Activated CD8-positive, alpha-beta memory T cell treated with anti-CD3 and anti-CD28 coated beads for 48 hours (primary cell): ENCODE measurements around the gene GOLGA8J.
"Not testable (repeated sequence)": the region's sequence is repeated elsewhere in the genome, so short reads cannot be mapped to it uniquely, and the experiment has no call there.

Experiments used
- DNase-seq, 3 experiments: peaks; one replicate each; pipeline ENCODE4 v3.0.0-alpha.2; 2020; ENCODE audit warnings: low read depth in 2 of 3, low spot score in 2 of 3

Gene GOLGA8J

GRCh38 chr15:30082655-30083054, at the start of gene GOLGA8J:
Gene GOLGA8J (plus strand): TSS chr15:30082955. CDS start chr15:30083053, 98 bp downstream.
- DNase-seq: not testable (repeated sequence)

GRCh38 chr15:30033211-30033610, 49.5 kb upstream of the GOLGA8J start:
- DNase-seq: no peak

- DNase-seq: no peak
These were observed 49.0 kb upstream of the GOLGA8J start for GRCh38 chr15:30033763-30034162.

GRCh38 chr15:30036036-30036703, 46.6 kb upstream of the GOLGA8J start:
- no peak for DNase-seq

- DNase-seq: no peak
These were observed 43.9 kb upstream of the GOLGA8J start for GRCh38 chr15:30038667-30039523.

- DNase-seq: no peak
These were observed 40.9 kb upstream of the GOLGA8J start for GRCh38 chr15:30041868-30042267.

GRCh38 chr15:30042556-30042955, 40.2 kb upstream of the GOLGA8J start:
- DNase-seq: no peak

- DNase-seq: no peak
These were observed 39.5 kb upstream of the GOLGA8J start for GRCh38 chr15:30043211-30043655.

- no peak for DNase-seq
These were observed 38.4 kb upstream of the GOLGA8J start for GRCh38 chr15:30044377-30044776.

GRCh38 chr15:30044826-30045225, 37.9 kb upstream of the GOLGA8J start:
- DNase-seq: not testable (repeated sequence)

- DNase-seq: not testable (repeated sequence)
These were observed 37.3 kb upstream of the GOLGA8J start for GRCh38 chr15:30045248-30046041.

- DNase-seq: no peak
These were observed 36.3 kb upstream of the GOLGA8J start for GRCh38 chr15:30046430-30046829.

- no peak for DNase-seq
These were observed 27.2 kb upstream of the GOLGA8J start for GRCh38 chr15:30055604-30056003.

- DNase-seq: no peak
These were observed 26.6 kb upstream of the GOLGA8J start for GRCh38 chr15:30056166-30056565.

GRCh38 chr15:30059771-30060170, 23.0 kb upstream of the GOLGA8J start:
- DNase-seq: no peak

- DNase-seq: no peak
These were observed 19.9 kb upstream of the GOLGA8J start for GRCh38 chr15:30062881-30063280.

GRCh38 chr15:30063835-30064546, 18.8 kb upstream of the GOLGA8J start:
- no peak for DNase-seq

GRCh38 chr15:30065025-30065801, 17.5 kb upstream of the GOLGA8J start:
- DNase-seq: no peak

- DNase-seq: no peak
These were observed 14.4 kb upstream of the GOLGA8J start for GRCh38 chr15:30068326-30068725.

GRCh38 chr15:30072630-30073029, 10.1 kb upstream of the GOLGA8J start:
- DNase-seq: no peak
